Right lobe of liver (tissue), 4 donors: ENCODE data around the gene ACBD5.

ENCODE experiments used
- POLR2A ChIP-seq: fragments of 450-650 bp; IDR thresholded peaks from one replicate; pipeline ENCODE4 v1.6.1; 2017; ENCODE audit warnings: antibody characterized with exemption, mild to moderate bottlenecking
- TF ChIP-seq, protein P1 (sequence below), 4 donors: fragments of 200-600 bp in 3 of 4; fragments of 450-650 bp in 1 of 4; IDR thresholded peaks; one replicate each; pipeline versions ENCODE4 v1.5.1 to v1.8.0; 2016 to 2022; ENCODE audit warnings: antibody characterized with exemption in 4 of 4, mild to moderate bottlenecking in 2 of 4
- donor health status: DM: no; HTN: no; CAD: no.
- donor health status: DM: no; HTN: no; CAD: no.
- donor health status: DM: no; HTN: yes; CAD: no.

DNA sequence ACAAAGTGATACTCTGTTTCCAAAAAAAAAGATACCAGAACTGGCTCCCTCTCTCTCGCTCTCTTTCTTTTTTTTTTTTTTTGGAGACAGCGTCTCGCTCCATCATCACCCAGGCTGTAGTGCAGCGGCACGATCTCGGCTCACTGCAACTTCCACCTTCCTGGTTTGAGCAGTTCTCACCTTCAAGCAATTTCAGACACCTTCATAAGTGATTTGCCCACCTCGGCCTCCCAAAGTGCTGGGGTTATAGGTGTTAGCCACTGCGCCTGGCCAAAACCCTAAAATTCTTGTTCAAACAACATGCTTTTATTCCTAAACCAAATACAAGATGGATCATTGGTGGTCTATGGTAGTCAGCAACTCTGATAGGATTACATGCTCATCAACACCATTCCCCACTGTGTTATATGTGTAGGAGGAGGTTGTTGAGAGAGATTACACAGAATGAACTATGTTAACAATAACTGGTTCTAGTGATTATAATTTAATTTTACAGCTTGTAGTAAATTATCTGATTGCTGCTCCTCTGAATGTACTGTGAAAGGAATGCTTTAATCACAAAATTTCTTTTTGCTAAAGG is 15.5 kb downstream of the ACBD5 start:
- TF ChIP-seq POLR2A: no peak
- TF ChIP-seq, protein P1, sequence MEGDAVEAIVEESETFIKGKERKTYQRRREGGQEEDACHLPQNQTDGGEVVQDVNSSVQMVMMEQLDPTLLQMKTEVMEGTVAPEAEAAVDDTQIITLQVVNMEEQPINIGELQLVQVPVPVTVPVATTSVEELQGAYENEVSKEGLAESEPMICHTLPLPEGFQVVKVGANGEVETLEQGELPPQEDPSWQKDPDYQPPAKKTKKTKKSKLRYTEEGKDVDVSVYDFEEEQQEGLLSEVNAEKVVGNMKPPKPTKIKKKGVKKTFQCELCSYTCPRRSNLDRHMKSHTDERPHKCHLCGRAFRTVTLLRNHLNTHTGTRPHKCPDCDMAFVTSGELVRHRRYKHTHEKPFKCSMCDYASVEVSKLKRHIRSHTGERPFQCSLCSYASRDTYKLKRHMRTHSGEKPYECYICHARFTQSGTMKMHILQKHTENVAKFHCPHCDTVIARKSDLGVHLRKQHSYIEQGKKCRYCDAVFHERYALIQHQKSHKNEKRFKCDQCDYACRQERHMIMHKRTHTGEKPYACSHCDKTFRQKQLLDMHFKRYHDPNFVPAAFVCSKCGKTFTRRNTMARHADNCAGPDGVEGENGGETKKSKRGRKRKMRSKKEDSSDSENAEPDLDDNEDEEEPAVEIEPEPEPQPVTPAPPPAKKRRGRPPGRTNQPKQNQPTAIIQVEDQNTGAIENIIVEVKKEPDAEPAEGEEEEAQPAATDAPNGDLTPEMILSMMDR (IDR thresholded peaks at IDR 0.05): no peak
